Measurements from ENCODE around the gene ROCK2. TPM values are rescaled to one million over a fixed set of nuclear protein-coding genes. Genes with fewer than 3 reads are reported as not detected.
"Not testable (repeated sequence)": the region's sequence is repeated elsewhere in the genome, so short reads cannot be mapped to it uniquely, and the experiment has no call there.

Gene ROCK2
- total RNA-seq, 1 donor from 2014 or later = 34.4 TPM

GRCh38 chr2:11254100-11254536, 90.3 kb downstream of the ROCK2 start:
- intact Hi-C loops (cut with DNase I) = no loop called here
- no peak for ATAC-seq
- DNase-seq (ENCODE audit: missing footprints) = no peak

- intact Hi-C loops (cut with DNase I); DNase-seq (ENCODE audit: missing footprints); ATAC-seq: not testable (repeated sequence)
Measured at GRCh38 chr2:11252458-11252857, 92.0 kb downstream of the ROCK2 start.

- ATAC-seq = no peak
- intact Hi-C loops (cut with DNase I) = no loop called here
- no peak for DNase-seq (ENCODE audit: missing footprints)
Measured at GRCh38 chr2:11250400-11251196, 93.8 kb downstream of the ROCK2 start.

- intact Hi-C loops (cut with DNase I) = no loop called here
- no peak for DNase-seq (ENCODE audit: missing footprints)
- ATAC-seq = no peak
Measured at GRCh38 chr2:11245322-11245721, 99.1 kb downstream of the ROCK2 start.

GRCh38 chr2:11244091-11244826, 100.2 kb downstream of the ROCK2 start:
- DNase-seq (ENCODE audit: missing footprints) (no peak), ATAC-seq (no peak)
- intact Hi-C loops (cut with DNase I) = loop anchor here (5.0 kb wide), 1 partner anchor 48 kb away; no protein-coding TSS in a partner anchor

GRCh38 chr2:11243512-11243911, 100.9 kb downstream of the ROCK2 start:
- DNase-seq (ENCODE audit: missing footprints) (no peak), ATAC-seq (no peak)
- intact Hi-C loops (cut with DNase I) = loop anchor here (5.0 kb wide), 1 partner anchor 49 kb away; no protein-coding TSS in a partner anchor

GRCh38 chr2:11242542-11243174, 101.8 kb downstream of the ROCK2 start:
- intact Hi-C loops (cut with DNase I) = loop anchor here (5.0 kb wide), 1 partner anchor 50 kb away; no protein-coding TSS in a partner anchor
- ATAC-seq (no peak), DNase-seq (ENCODE audit: missing footprints) (no peak)

GRCh38 chr2:11241412-11242203, 102.8 kb downstream of the ROCK2 start:
- no peak for DNase-seq (ENCODE audit: missing footprints)
- intact Hi-C loops (cut with DNase I) = loop anchor here (5.0 kb wide), 1 partner anchor 51 kb away; no protein-coding TSS in a partner anchor
- ATAC-seq = no peak

- ATAC-seq (no peak), DNase-seq (ENCODE audit: missing footprints) (no peak)
- intact Hi-C loops (cut with DNase I) = loop anchor here (5.0 kb wide), 1 partner anchor 52 kb away; no protein-coding TSS in a partner anchor
Measured at GRCh38 chr2:11239666-11240462, 104.6 kb downstream of the ROCK2 start.

- intact Hi-C loops (cut with DNase I) = no loop called here
- no peak for DNase-seq (ENCODE audit: missing footprints)
- no peak for ATAC-seq
Measured at GRCh38 chr2:11239147-11239546, 105.3 kb downstream of the ROCK2 start.

- ATAC-seq = no peak
- no peak for DNase-seq (ENCODE audit: missing footprints)
- intact Hi-C loops (cut with DNase I) = no loop called here
Measured at GRCh38 chr2:11237122-11237521, 107.3 kb downstream of the ROCK2 start.

- no peak for ATAC-seq
- no peak for DNase-seq (ENCODE audit: missing footprints)
Measured at GRCh38 chr2:11236335-11236734, 108.1 kb downstream of the ROCK2 start.

GRCh38 chr2:11235583-11235982, 108.9 kb downstream of the ROCK2 start:
- intact Hi-C loops (cut with DNase I) = no loop called here
- DNase-seq (ENCODE audit: missing footprints) = no peak
- ATAC-seq = no peak

More at GRCh38 chr2:11236335-11236734, 108.1 kb downstream of the ROCK2 start:
- intact Hi-C loops (cut with DNase I) = no loop called here

GRCh38 chr2:11234309-11234708, 110.1 kb downstream of the ROCK2 start:
- intact Hi-C loops (cut with DNase I) = loop anchor here (1.0 to 5.0 kb wide), 2 partner anchors 108 to 178 kb away; partner anchors contain the start of gene ROCK2
- DNase-seq (ENCODE audit: missing footprints) (no peak), ATAC-seq (no peak)

GRCh38 chr2:11231193-11231592, 113.2 kb downstream of the ROCK2 start:
- DNase-seq (ENCODE audit: missing footprints); ATAC-seq: not testable (repeated sequence)
- intact Hi-C loops (cut with DNase I) = loop anchor here (5.0 kb wide), 1 partner anchor 111 kb away; the partner anchor contains the start of gene ROCK2

GRCh38 chr2:11228692-11229091, 115.7 kb downstream of the ROCK2 start:
- intact Hi-C loops (cut with DNase I) = no loop called here
- DNase-seq (ENCODE audit: missing footprints) = no peak
- no peak for ATAC-seq

GRCh38 chr2:11227595-11227994, 116.8 kb downstream of the ROCK2 start:
- ATAC-seq = no peak

More at GRCh38 chr2:11227595-11227994, 116.8 kb downstream of the ROCK2 start:
- DNase-seq (ENCODE audit: missing footprints) = no peak
- intact Hi-C loops (cut with DNase I) = no loop called here

Measured in Right ventricle myocardium inferior (tissue), 1 donor.